Fibroblast of the aortic adventitia (primary cell): ENCODE results near the gene NUFIP2. TPM values are rescaled to one million over a fixed set of nuclear protein-coding genes. Genes with fewer than 3 reads are reported as not detected.
"Not testable (repeated sequence)": the region's sequence is repeated elsewhere in the genome, so short reads cannot be mapped to it uniquely, and the experiment has no call there.

Source experiments
- DNase-seq: peaks from one replicate; pipeline ENCODE4 v3.0.0-alpha.2; 2010; ENCODE audit warnings: low read depth
- H3K4me3 ChIP-seq: 2 replicates; pipeline ENCODE4 v1.5.1; 2011; ENCODE audit warnings: low read depth, mild to moderate bottlenecking, control low read depth, low read length, moderate library complexity
- CTCF ChIP-seq: IDR thresholded peaks from 2 replicates; pipeline ENCODE4 v1.5.1; 2011; ENCODE audit warnings: mild to moderate bottlenecking, low read length, control low read depth, inconsistent platforms; ENCODE audit not compliant: insufficient read depth
- total RNA-seq: library from RNA; depleted of rRNA; stranded (reverse); fragments of >200 nt; gene quantifications from 2 replicates; pipeline ENCODE4 v1.2.3, GENCODE V29; 2012; ENCODE audit warnings: low replicate concordance

NUFIP2 gene
- total RNA-seq, result 53.3 and 59.7 TPM in 2 replicates

- H3K4me3 ChIP-seq, result peak within 1 kb of the TSS; percentile 94
- TF ChIP-seq CTCF, result no peak
- DNase-seq, result peak; percentile 98
Measured at GRCh38 chr17:29293890-29294579, at the start of gene NUFIP2. NUFIP2 (minus strand) TSS chr17:29294148; CDS start chr17:29294059, 89 bp downstream.

- no peak for TF ChIP-seq CTCF
- H3K4me3 ChIP-seq, result no peak overlapping the region
- no peak for DNase-seq
Measured at GRCh38 chr17:29342158-29342765, 48.3 kb upstream of the NUFIP2 start.

GRCh38 chr17:29341726-29342125 lies 47.8 kb upstream of the NUFIP2 start:
- no peak for TF ChIP-seq CTCF
- DNase-seq, result peak; percentile 27
- H3K4me3 ChIP-seq, result no peak overlapping the region

- not testable (repeated sequence) for H3K4me3 ChIP-seq, DNase-seq
Measured at GRCh38 chr17:29339016-29339415, 45.1 kb upstream of the NUFIP2 start.

- no peak for DNase-seq
- TF ChIP-seq CTCF, result no peak
- H3K4me3 ChIP-seq, result no peak overlapping the region
Measured at GRCh38 chr17:29331708-29332085, 37.7 kb upstream of the NUFIP2 start.

GRCh38 chr17:29331075-29331707 lies 37.2 kb upstream of the NUFIP2 start:
- DNase-seq, result no peak
- no peak overlapping the region for H3K4me3 ChIP-seq
- no peak for TF ChIP-seq CTCF

GRCh38 chr17:29327412-29327811 lies 33.5 kb upstream of the NUFIP2 start:
- TF ChIP-seq CTCF, result no peak
- no peak for DNase-seq

More at GRCh38 chr17:29327412-29327811, 33.5 kb upstream of the NUFIP2 start:
- H3K4me3 ChIP-seq, result no peak overlapping the region
